Measurements from ENCODE around the gene FAM43A.

FAM43A gene

GRCh38 chr3:194728986-194729385, 43.3 kb downstream of the FAM43A start:
- DNase-seq (ENCODE audit: low spot score), result no peak
- TF ChIP-seq CTCF (IDR thresholded peaks at IDR 0.05; ENCODE audit: extremely low read depth, insufficient read depth, missing control alignments), result no peak
- in situ Hi-C loops (cut with MboI; ENCODE audit: low pct_unique_long_range_greater_than_20kb, low sequenced_read_pairs, unreplicated experiment), result loop anchor here (5.0 kb wide), 1 partner anchor 38 kb away; no protein-coding TSS in a partner anchor

- in situ Hi-C loops (cut with MboI; ENCODE audit: low pct_unique_long_range_greater_than_20kb, low sequenced_read_pairs, unreplicated experiment), result no loop called here
- TF ChIP-seq CTCF (IDR thresholded peaks at IDR 0.05; ENCODE audit: extremely low read depth, insufficient read depth, missing control alignments), result no peak
- no peak for DNase-seq (ENCODE audit: low spot score)
These were observed 44.7 kb downstream of the FAM43A start for GRCh38 chr3:194730365-194730764.

- no peak for DNase-seq (ENCODE audit: low spot score)
- in situ Hi-C loops (cut with MboI; ENCODE audit: low pct_unique_long_range_greater_than_20kb, low sequenced_read_pairs, unreplicated experiment), result no loop called here
- no peak for TF ChIP-seq CTCF (IDR thresholded peaks at IDR 0.05; ENCODE audit: extremely low read depth, insufficient read depth, missing control alignments)
These were observed 45.9 kb downstream of the FAM43A start for GRCh38 chr3:194731506-194732073.

- DNase-seq (ENCODE audit: low spot score), result no peak
- TF ChIP-seq CTCF (IDR thresholded peaks at IDR 0.05; ENCODE audit: extremely low read depth, insufficient read depth, missing control alignments), result no peak
- in situ Hi-C loops (cut with MboI; ENCODE audit: low pct_unique_long_range_greater_than_20kb, low sequenced_read_pairs, unreplicated experiment), result no loop called here
These were observed 46.9 kb downstream of the FAM43A start for GRCh38 chr3:194732617-194733016.

- DNase-seq (ENCODE audit: low spot score), result no peak
- no peak for TF ChIP-seq CTCF (IDR thresholded peaks at IDR 0.05; ENCODE audit: extremely low read depth, insufficient read depth, missing control alignments)
- in situ Hi-C loops (cut with MboI; ENCODE audit: low pct_unique_long_range_greater_than_20kb, low sequenced_read_pairs, unreplicated experiment), result no loop called here
These were observed 50.7 kb downstream of the FAM43A start for GRCh38 chr3:194736277-194736895.

- in situ Hi-C loops (cut with MboI; ENCODE audit: low pct_unique_long_range_greater_than_20kb, low sequenced_read_pairs, unreplicated experiment), result no loop called here
- DNase-seq (ENCODE audit: low spot score), result no peak
- TF ChIP-seq CTCF (IDR thresholded peaks at IDR 0.05; ENCODE audit: extremely low read depth, insufficient read depth, missing control alignments), result no peak
These were observed 51.4 kb downstream of the FAM43A start for GRCh38 chr3:194736896-194737600.
